AG08395 (cell line): ENCODE data around the gene HNRNPUL1.

ENCODE experiments used
- DNase-seq: peaks from one replicate; pipeline ENCODE4 v3.0.0; 2012; ENCODE audit warnings: mixed read lengths, low spot score

HNRNPUL1 gene

GRCh38 chr19:41309180-41310032 is 45.2 kb downstream of the HNRNPUL1 start:
- DNase-seq = no peak

GRCh38 chr19:41310033-41310831 is 46.1 kb downstream of the HNRNPUL1 start, which contains the start of gene CCDC97:
TSS of gene CCDC97 (plus strand) at chr19:41310172. CDS start at chr19:41310311, 139 bp downstream.
- peak; percentile 95 for DNase-seq

GRCh38 chr19:41311072-41311471 is 46.9 kb downstream of the HNRNPUL1 start:
- no peak for DNase-seq

- DNase-seq = no peak
These were observed 47.4 kb downstream of the HNRNPUL1 start for GRCh38 chr19:41311613-41312012.

GRCh38 chr19:41316306-41316920 is 52.2 kb downstream of the HNRNPUL1 start:
- DNase-seq = no peak

- DNase-seq = no peak
These were observed 54.7 kb downstream of the HNRNPUL1 start for GRCh38 chr19:41318696-41319499.

- no peak for DNase-seq
These were observed 55.5 kb downstream of the HNRNPUL1 start for GRCh38 chr19:41319500-41320184.

GRCh38 chr19:41320185-41320518 is 56.0 kb downstream of the HNRNPUL1 start:
- no peak for DNase-seq

- DNase-seq = no peak
These were observed 56.4 kb downstream of the HNRNPUL1 start for GRCh38 chr19:41320568-41320967.

- DNase-seq = no peak
These were observed 57.0 kb downstream of the HNRNPUL1 start for GRCh38 chr19:41321204-41321599.

- DNase-seq = peak; percentile 83
These were observed 57.6 kb downstream of the HNRNPUL1 start for GRCh38 chr19:41321600-41322270.

- DNase-seq = no peak
These were observed 58.3 kb downstream of the HNRNPUL1 start for GRCh38 chr19:41322451-41322850.

GRCh38 chr19:41323023-41323422 is 58.9 kb downstream of the HNRNPUL1 start:
- DNase-seq = no peak

GRCh38 chr19:41323430-41324125 is 59.4 kb downstream of the HNRNPUL1 start:
- peak; percentile 96 for DNase-seq

- no peak for DNase-seq
These were observed 60.1 kb downstream of the HNRNPUL1 start for GRCh38 chr19:41324231-41324702.

GRCh38 chr19:41324921-41325639 is 60.9 kb downstream of the HNRNPUL1 start:
- peak; percentile 84 for DNase-seq

GRCh38 chr19:41325640-41325946 is 61.4 kb downstream of the HNRNPUL1 start:
- no peak for DNase-seq

- DNase-seq = peak; percentile 48
These were observed 62.0 kb downstream of the HNRNPUL1 start for GRCh38 chr19:41325947-41326706.
